HG03521 (cell line): ENCODE measurements around the gene COMMD4.
A peak's percentile ranks its signal among the peaks of the same experiment; 100 is the strongest.

Source experiments
- ATAC-seq: cut with Tn5 transposase; IDR thresholded peaks from one replicate; pipeline ENCODE4 v1.9.1; 2021; ENCODE audit warnings: mild to moderate bottlenecking, moderate library complexity; ENCODE audit not compliant: unreplicated experiment

COMMD4 gene

DNA sequence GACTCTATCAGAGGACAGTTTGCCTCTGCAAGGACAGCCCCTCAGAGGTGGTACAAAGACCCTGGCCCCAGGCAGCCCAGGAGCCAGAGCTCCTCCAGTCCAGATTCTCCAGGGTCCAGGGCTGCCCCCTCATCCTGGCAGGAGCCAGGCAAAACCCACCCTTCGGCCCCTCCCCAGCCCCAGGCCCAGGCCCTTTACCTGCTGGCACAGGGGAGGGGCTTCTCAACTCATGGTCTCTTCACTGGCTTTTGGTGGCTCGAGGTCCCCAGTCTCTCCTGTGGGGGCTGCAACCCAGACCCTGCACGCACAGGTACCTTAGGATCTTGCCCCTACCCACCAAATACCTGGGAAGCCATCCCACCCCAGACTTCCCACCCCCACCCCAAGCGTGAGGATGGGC is 19.5 kb downstream of the COMMD4 start:
- ATAC-seq, result no peak

DNA sequence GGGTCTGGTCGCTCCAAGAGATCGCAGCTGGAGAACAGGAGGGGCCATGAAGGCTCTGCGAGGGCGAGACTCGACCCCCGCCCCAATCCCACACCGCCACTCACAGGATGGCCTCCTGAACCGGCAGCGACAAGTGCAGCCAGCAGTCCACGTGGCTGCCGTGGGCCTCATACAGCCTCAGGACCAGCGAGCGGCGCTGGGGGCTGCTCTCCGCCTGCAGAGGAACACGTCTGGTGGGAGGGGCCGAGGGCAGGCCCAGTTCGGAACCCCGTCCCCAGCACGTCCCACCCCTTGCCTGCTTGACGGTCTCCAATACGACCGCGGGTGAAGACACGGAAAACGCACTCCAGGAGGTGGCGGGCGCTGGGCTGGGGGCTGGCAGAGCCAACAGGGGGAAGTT is 20.1 kb downstream of the COMMD4 start:
- ATAC-seq, result no peak

DNA sequence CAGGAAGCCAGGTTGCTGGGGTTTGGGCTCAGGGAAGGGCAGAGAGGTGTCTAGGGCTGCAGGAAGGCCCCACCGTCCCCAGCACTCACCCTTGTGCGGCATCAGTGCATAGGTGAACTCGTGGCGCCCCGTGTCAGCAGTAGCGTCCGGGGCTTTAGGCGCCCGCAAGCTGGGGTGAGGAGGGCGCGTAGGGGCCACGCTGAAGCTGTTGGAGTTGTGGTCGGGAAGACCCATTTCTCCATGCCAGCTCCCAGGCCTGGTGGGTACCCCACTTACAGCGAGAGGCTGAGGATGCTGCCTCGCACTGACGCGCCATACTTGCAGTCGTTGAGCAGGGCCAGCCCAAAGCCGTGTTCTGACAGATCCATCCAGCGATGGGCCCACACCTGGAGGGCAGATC is 20.7 kb downstream of the COMMD4 start:
- ATAC-seq, result no peak

DNA sequence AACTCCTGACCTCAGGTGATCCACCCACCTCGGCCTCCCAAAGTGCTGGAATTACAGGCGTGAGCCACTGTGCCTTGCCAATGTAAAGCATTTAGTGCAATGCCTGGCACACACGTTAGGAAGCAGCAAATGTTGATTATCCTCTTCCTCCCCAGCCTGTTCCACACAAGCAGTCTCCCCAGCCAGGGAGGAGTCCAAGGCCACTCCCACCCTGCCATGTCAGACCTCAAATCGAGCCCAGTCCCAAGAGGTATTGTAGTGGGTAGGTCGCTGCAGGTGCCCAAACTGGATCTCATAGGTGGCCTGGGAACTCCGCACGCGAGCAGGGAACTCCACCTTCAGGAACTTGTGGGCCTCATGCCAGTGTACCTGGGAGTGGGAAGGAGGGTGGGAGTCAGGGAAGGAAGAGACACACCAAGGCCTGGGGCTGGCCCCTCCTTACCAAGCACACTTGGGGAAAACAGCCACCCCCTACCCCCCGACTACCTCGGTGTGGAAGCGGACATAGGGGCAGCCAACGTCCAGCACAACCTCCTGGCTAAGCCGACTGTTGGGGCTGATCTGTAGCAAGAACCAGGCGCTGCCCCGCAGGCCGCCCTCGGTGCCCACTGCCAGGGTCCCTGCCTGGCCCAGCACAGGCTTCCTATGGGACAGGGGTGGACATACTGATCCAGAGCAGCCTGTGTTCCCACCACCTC is 22.3 kb downstream of the COMMD4 start:
- ATAC-seq, result no peak

DNA sequence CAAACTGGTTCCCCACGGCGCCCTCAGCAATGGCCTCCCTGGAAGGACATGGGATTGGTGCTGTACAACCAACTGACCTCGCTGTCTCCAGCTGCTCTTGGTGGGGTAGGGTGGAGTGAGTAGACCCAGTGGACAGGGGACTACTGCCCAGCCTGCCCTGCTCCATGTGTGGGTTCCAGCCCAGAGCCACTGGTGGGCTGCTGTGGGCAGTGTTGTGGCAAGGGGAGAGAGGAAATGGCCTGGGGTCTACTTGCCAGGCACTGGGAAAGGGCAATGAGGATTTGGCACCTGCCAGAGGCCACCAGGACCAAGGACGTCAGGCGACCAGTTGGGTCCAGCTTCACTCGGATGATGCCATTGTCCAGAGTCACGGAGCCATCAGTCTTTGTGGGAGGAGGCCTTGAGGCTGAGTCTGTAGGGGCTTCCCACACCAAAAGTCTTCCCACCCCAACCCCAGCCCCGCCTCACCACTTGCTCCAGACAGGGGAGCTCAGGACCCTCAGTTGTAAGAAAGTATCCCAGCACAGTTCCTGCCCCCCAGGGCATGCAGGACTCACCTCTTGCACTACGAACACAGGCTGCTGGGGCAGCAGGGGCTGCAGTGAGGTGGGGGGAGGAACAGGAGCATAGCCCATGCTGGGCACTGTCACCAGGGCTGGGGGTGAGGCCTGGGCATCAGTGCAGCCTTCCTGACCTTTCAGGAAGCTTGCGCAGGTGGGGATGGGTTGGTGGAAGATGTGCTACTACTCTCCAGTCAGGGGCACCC is 23.1 kb downstream of the COMMD4 start:
- no peak for ATAC-seq

DNA sequence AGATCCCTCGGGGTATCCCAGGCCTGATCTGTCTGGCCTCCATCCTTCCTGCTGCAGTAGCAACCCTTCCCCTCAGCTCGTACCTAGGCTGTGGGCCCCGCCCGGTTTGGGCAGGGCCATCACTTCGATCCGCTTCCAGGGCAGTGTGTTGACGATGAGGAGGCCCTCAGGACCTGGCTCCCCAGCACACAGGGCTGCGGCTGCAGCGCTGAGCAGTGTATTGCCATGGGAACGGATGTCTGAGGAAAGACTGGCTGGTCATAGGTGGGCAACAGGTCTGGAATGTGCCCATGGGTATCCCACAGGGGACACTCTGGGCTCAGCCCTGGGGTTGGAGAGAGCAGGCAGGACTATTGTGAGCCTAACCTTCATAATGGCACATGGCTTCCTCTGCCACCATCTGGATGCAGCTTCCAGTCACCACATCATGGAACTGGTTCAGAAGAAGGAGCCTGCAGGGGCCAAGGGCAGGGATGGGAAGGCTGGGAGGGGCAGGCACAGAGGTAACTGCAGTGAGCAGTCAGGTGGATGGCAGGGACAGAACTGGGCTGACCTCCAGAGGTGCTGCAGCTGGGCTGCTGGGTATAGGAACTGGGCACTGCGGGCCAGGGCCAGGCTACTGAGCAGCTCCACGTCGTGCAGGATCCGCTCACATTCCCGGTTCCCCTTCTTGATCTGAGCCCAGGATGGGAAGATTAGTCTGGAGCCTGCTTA is 23.8 kb downstream of the COMMD4 start:
- ATAC-seq, result no peak

DNA sequence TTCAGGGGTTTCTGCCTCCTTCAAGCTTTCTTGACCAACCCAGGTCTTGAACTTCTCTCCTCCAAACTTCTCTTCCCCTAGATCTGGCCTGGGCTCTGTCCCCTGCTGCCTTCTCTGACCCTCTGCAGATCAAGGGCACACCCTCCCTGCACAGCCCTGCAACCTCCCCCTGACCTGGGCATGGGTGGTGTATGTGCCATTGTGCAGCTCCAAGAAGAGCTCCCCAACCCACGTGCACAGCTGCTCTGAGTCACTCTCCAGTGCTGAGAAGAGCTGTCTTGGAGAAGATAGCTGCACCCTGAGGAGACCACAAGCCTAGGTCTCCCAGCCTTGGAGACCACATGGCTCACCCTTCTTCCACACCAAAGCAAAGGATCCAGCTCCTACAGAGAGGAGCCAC is 24.5 kb downstream of the COMMD4 start:
- no peak for ATAC-seq

DNA sequence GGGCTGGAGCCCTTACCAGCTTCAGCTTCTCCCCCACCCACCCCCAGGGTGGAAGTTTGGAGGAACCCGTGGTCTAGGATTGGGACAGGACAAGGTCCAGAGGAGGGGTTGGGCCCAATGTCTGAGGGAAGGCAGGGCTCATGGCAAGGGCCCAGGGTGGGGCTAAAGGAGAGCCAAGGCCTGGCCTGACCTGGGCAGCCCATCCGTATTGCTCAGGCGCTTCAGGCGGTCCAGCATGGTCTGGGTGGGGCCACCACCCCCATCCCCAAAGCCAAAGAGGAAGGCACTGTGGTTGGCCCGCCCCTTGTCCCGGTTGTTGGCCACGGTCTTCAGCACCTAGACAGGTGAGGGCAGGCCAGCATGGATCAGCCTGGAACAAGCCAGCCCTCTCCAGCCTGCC is 25.0 kb downstream of the COMMD4 start:
- no peak for ATAC-seq

DNA sequence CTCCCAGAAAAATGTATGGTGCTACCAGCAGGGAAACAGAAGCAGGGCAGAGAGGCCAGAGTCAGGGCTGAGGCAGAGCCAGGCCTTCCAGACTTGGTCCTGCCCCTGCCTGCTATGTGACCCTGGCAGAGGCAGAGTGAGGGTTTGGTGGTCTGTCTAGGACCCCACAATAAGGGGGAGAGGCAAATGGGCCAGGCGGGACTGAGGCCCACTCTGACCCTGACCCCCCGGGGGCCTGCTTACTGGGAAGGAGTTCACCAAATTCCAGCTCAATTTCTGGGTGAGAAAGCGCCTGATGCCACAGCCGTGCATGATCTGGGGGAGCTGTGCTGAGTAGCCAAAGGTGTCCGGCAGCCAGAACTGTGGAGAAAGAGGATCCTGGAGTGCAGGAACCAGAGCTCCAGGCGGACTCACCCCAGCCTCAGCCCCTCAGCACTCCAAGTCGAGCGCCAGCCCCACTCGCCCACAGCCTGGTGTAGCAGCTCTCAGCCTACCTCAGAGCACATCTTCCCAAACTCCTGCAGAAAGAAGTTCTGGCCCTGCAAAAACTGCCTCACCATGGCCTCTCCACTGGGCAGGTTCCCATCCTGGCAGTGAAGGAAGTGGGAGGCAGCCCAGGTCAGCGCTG is 25.6 kb downstream of the COMMD4 start:
- no peak for ATAC-seq

DNA sequence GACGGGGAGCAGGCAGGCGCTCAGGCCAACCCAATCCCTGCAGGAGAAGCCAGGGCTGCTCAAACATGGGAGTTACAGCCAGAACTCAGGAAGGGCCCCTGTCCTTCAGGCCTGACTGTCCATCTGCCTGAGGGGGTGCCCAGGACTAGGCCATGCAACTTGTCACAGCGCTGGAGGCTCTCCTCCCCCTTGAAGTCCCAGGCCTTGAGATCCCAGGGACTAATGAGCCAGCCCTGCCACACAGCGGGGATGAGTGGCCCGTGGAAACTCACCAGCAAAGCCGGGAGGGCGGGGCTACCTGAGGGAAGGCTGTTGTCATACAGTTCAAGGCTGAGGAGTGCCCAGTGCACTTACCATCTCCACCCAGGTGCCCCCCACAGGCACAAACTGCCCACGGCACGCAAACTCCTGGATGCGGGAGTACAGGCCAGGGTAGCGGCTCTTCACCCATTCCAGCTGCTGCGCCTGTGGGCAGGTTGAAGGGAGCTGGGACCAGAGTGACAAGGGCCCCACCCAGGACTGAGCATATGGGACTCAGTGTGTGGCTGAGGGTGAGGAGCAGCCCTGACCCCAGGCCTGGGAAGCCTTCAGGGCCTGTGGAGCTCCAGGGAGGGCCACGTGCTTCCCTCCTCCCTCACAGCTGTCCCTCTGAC is 26.3 kb downstream of the COMMD4 start:
- ATAC-seq, result no peak

DNA sequence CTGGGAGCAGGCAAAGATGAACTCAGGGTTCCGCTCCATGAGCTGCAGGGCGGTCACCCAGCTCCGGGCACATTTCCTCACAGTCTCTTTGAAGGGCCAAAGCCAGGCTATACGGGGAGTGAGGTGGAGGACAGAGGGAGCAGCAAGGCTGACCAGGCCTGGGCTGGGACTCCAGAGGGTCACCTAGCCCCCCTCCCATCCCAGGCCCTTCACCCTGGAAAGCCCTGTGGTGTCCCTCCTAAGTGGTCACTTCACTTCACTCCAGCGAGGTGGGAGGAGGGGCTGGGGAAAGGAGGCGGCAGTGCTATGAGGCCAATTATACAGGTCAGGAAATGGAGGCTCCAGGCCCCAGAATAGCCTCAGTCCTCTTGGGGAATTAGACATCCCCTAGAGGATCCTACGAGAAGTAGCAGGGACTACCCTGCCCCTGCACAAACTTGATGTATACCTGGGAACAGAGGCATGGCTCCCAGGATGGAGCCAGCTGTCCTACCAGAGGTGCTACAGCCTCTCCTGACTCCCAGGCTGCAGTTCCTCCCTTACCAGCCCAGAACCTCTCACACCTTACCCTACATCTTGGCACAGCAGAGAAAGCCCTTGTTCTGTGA is 26.9 kb downstream of the COMMD4 start:
- no peak for ATAC-seq

DNA sequence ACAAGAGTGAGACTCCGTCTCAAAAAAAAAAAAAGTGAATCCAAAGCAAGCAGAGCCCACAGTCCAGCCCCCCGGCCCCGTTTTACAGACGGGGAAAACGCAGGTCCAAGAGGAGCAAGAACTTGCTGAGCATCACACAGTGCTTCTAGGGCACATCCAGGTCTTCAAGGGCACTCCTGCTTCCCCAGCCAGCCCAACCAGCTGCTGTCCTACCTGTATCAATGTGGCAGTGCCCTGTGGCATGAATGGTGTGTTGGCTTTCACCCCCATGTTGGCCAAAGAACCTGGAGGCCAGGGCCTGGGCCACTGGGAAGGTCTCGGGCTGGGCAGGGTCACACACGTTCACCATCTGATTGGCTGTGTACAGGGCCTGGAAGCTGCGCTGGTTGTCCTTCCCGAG is 27.9 kb downstream of the COMMD4 start:
- no peak for ATAC-seq

DNA sequence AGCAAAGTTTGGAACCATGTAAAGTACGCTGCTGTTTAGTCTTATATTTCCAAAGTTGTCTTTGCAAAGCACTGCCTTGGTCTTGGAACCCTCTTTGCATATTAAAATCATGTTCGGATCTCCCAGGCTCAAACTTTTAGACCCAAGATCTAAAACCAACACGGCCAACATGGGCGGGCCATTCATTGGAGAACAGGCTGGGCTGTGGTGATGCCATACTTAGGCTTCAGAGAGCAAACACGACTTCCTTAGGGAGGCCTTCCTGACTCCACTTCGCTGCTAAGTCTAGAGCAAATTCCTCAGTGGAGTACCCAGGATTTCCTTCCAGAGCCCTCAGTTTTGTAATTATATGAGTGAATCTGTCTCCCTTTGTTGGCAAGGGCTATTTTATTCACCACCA is 29.0 kb downstream of the COMMD4 start:
- no peak for ATAC-seq

DNA sequence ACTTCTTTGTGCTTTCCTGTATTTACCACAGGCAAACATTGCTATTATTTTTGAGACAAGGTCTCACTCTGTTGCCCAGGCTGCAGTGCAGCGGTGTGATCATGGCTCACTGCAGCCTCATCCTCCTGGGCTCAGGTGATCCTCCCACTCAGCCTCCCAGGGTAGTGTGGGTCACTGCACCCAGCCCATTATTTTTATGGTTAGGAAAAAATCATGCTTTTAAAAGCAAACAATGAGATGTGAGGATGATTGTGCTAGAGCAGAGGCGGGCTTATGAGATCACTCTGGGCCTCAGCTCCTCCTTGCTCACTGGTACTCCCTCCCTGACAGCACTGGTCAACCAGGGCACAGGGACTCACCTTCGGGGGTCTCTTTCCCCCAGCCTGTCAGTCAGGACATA is 30.3 kb downstream of the COMMD4 start:
- no peak for ATAC-seq

DNA sequence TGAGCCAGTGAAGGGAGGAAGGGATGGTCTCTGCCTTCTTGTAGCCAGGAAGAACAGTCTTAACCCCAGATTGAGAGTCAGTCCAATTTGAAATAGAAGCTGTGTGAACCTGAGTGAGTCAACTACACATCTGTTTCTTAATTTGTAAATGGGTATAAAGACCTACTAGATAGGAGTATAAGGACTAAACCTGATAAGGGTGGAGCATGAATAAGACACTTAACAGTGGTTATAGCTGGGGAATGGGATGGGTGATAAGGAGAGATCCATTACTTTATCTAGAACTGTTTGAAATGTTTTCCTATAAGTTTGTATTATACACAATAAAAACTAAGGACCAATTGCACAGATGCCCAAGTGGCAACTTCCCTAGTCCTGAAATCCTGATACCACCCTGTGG is 31.1 kb downstream of the COMMD4 start:
- no peak for ATAC-seq

DNA sequence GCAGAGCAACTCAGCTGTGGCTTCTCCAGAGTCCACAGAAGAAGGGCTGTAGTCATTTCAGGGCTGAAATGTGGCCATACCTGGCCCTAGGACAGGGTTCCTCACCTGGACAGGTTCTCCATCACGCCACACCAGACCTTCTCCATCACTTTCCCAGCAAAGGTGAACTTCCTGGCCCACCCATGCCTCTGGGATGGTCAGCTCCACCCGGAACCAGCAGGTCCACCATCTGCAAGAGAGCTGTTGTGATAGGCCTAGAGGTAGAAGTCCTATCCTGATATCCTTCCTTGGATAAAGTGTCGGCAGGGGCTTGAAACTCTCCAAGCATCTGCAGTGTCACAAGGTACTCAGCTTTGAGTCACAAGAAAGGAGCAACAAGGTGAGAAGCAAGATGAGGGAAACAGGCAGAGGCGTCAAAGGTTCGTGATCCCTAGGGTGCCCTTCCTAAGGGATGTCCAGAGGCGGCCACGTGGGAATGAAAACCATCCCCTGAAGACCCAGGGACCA is 31.6 kb downstream of the COMMD4 start:
- ATAC-seq, result no peak

DNA sequence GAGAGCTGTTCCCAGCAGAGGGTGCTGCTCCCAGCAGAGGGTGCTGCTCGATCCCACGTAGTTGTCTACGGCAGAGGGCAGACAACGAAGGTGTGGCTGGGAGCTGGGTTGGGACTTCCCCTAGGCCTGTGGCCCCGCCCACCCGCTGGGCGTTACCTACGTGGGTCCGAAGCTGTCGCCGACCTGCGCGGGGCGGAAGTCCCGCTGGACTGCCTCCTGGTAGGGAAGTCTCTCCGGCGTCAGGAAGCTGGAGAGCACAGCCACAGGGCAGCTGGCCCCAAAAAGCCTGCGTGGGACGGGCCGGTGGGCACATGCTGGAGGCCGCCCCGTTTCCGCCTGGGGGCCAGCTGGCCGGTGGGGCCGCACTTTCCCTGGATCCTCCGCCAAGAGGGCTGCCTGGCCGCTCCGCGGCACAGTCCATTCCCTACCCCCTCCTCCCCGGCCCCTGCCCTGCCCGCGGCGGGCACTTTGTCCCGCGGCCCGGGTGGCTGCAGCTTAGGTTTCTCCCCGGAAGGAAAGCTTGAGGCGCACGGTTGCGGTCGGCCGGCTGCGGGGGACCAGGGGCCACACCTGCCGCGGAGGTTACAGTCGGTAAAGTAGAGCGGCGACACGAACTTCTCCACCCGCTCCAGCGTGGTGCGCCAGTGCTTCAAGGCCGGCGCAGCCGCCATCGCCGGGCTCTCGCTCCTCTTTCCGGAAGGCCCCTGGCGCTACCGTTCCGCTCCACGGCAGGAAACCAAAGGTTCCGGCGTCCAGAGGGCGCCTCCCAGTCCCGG is 32.2 kb downstream of the COMMD4 start, which contains the start of gene MAN2C1:
Gene MAN2C1 (minus strand): TSS at position 695 of the 776 bp plus-strand sequence. CDS start 24 bp downstream, at position 671.
- ATAC-seq, result peak; percentile 75

DNA sequence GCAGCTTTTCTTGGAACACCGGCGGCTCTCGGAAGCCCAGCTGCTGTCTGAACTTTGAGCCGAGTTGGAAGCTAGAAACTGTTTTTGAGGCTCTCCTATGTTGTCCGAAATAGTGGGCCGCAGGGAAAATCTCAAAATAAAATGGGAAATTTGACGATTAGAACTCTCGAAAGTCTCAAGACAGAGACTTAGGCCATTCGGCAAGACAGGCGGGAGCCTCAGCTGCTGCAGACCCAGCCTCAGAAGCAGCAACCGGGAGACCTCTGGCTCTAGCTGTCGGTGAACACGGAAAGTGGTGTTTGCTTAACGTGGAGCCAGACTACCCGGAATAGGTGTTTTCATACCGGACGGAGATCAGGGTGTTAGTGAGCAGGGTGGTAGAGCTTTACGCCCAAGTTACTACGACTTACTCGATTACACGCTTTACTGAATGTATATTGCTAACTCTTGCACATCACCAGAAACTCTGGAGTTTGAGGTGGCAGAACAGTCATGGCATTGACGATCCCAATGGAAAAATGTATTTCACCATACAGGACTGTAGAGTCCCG is 32.9 kb downstream of the COMMD4 start:
- ATAC-seq, result no peak

DNA sequence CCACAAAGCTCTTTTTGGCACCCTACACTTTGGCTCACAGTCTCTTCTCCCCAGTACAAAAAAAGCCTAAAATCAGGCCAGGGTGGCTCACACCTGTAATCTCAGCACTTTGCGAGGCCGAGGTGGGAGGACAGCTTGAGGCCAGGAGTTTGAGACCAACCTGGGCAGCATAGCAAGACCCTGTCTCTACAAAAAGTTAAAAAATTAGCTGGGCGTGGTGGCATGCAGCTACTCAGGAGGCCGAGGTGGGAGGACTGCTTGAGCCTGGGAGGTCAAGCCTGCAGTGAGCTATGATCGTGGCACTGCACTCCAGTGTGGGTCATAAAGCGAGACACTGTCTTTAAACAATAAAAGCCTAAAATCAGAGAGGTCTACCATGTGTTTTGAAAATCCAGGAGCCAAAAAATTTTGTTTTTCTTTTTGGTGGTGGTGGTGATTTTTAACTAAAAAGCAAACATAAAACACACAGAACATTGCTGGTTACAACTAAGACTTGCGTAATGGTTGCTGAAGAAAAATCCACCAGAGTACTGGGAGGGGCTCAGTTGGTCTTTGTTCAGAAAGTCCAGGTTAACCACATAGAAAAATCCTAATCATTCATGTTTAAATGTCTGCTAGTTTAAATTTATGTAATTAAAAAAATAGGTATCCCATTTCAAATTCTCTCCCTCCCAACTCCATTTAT is 34.2 kb downstream of the COMMD4 start:
- ATAC-seq, result no peak
